Ishikawa (cell line): ENCODE results near the gene ZNF576.

Source experiments
- CEBPB ChIP-seq: IDR thresholded peaks from 2 replicates; pipeline ENCODE4 v1.6.1; 2012
- CREB1 ChIP-seq: IDR thresholded peaks from 2 replicates; pipeline ENCODE4 v1.6.1; 2012; ENCODE audit warnings: low read depth
- EGR1 ChIP-seq: IDR thresholded peaks from 2 replicates; pipeline ENCODE4 v1.6.1; 2012
- EP300 ChIP-seq: IDR thresholded peaks from 2 replicates; pipeline ENCODE4 v1.6.1; 2012; ENCODE audit warnings: borderline replicate concordance
- FOXM1 ChIP-seq: IDR thresholded peaks from 2 replicates; pipeline ENCODE4 v1.6.1; 2012; ENCODE audit warnings: low read depth, borderline replicate concordance
- NFIC ChIP-seq: IDR thresholded peaks from 2 replicates; pipeline ENCODE4 v1.6.1; 2012
- RAD21 ChIP-seq: IDR thresholded peaks from 2 replicates; pipeline ENCODE4 v1.6.1; 2012; ENCODE audit warnings: low read depth
- REST ChIP-seq: IDR thresholded peaks from 2 replicates; pipeline ENCODE4 v1.6.1; 2012; ENCODE audit warnings: low read depth, mild to moderate bottlenecking
- TAF1 ChIP-seq: IDR thresholded peaks from 2 replicates; pipeline ENCODE4 v1.6.1; 2012; ENCODE audit warnings: low read depth, mild to moderate bottlenecking
- TCF12 ChIP-seq: IDR thresholded peaks from 2 replicates; pipeline ENCODE4 v1.6.1; 2012; ENCODE audit warnings: low read depth
- USF1 ChIP-seq: IDR thresholded peaks from 2 replicates; pipeline ENCODE4 v1.6.1; 2012
- YY1 ChIP-seq: IDR thresholded peaks from 2 replicates; pipeline ENCODE4 v1.6.1; 2012; ENCODE audit warnings: low read depth
- TF ChIP-seq, protein P1 (sequence below): IDR thresholded peaks from 2 replicates; pipeline ENCODE4 v1.6.1; 2012

GRCh38 chr19:43620061-43621001 is 23.9 kb downstream of the ZNF576 start:
- TF ChIP-seq REST (no peak), USF1 (no peak), CREB1 (no peak), TAF1 (no peak), TCF12 (no peak), FOXM1 (no peak), YY1 (no peak), EGR1 (no peak), RAD21 (no peak), EP300 (no peak), NFIC (no peak), CEBPB (no peak)
- TF ChIP-seq, protein P1, sequence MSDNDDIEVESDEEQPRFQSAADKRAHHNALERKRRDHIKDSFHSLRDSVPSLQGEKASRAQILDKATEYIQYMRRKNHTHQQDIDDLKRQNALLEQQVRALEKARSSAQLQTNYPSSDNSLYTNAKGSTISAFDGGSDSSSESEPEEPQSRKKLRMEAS = no peak; the same call in 1 of the 2 replicates
